ENCODE results near the gene ATP8A2. TPM values are rescaled to one million over a fixed set of nuclear protein-coding genes. Genes with fewer than 3 reads are reported as not detected.

Gene ATP8A2
- total RNA-seq (2022; extraction: Qiagen RNA extraction; ENCODE audit: low read depth): 0.08 TPM in 1 of 5 replicates, not detected in the others

GRCh38 chr13:25371875-25372283 is at the start of gene ATP8A2:
TSS of gene ATP8A2 (plus strand) at chr13:25371974. CDS start at chr13:25372213, 239 bp downstream.

GRCh38 chr13:26051657-26052311 is 680.0 kb downstream of the ATP8A2 start, which contains the start of gene SHISA2:
TSS of gene SHISA2 (minus strand) at chr13:26052016. CDS start at chr13:26050975, 1,041 bp downstream.

Other genes with a start within 250 kb of the ATP8A2 start
- not detected in 5 replicates for gene AMER2, start 199.7 kb upstream of the ATP8A2 start, total RNA-seq (2022; extraction: Qiagen RNA extraction; ENCODE audit: low read depth)
- 4.2 to 9.8 TPM (median 9.1 TPM) in 5 replicates for gene MTMR6, start 84.5 kb upstream of the ATP8A2 start, total RNA-seq (2022; extraction: Qiagen RNA extraction; ENCODE audit: low read depth)
- gene NUP58, start 70.3 kb upstream of the ATP8A2 start, total RNA-seq (2022; extraction: Qiagen RNA extraction; ENCODE audit: low read depth): 16.2 to 21.5 TPM (median 20.1 TPM) in 5 replicates

Measured in A549 treated with RU486 at 1 μM for 4 hours (cell line).